Panc1 (cell line): ENCODE data around the gene MAGIX.
"Not testable (repeated sequence)": the region's sequence is repeated elsewhere in the genome, so short reads cannot be mapped to it uniquely, and the experiment has no call there.

Source experiments
- POLR2AphosphoS5 ChIP-seq: IDR thresholded peaks from 2 replicates; pipeline ENCODE4 v1.6.1; 2012; ENCODE audit warnings: mild to moderate bottlenecking, low read depth, low read length, moderate library complexity
- SIN3A ChIP-seq: IDR thresholded peaks from 2 replicates; pipeline ENCODE4 v1.6.1; 2012; ENCODE audit warnings: low read depth, mild to moderate bottlenecking, low read length, moderate library complexity, borderline replicate concordance; ENCODE audit not compliant: insufficient read depth
- TCF7L2 ChIP-seq: IDR thresholded peaks from 2 replicates; pipeline ENCODE4 v1.6.1; 2011; ENCODE audit warnings: mild to moderate bottlenecking, low read depth, low read length, inconsistent platforms
- TF ChIP-seq, protein P1 (sequence below): fragments of 450-650 bp; IDR thresholded peaks from 2 replicates; pipeline ENCODE4 v1.5.1; 2017; ENCODE audit warnings: mild to moderate bottlenecking
- TF ChIP-seq, protein P2 (sequence below), 2 experiments: IDR thresholded peaks; 2 replicates each; pipeline ENCODE4 v1.6.1; 2011 to 2012; ENCODE audit warnings: low read depth in 2 of 2, control low read depth in 1 of 2, low read length in 1 of 2, mild to moderate bottlenecking in 1 of 2, moderate library complexity in 1 of 2; ENCODE audit not compliant: insufficient read depth in 1 of 2

DNA sequence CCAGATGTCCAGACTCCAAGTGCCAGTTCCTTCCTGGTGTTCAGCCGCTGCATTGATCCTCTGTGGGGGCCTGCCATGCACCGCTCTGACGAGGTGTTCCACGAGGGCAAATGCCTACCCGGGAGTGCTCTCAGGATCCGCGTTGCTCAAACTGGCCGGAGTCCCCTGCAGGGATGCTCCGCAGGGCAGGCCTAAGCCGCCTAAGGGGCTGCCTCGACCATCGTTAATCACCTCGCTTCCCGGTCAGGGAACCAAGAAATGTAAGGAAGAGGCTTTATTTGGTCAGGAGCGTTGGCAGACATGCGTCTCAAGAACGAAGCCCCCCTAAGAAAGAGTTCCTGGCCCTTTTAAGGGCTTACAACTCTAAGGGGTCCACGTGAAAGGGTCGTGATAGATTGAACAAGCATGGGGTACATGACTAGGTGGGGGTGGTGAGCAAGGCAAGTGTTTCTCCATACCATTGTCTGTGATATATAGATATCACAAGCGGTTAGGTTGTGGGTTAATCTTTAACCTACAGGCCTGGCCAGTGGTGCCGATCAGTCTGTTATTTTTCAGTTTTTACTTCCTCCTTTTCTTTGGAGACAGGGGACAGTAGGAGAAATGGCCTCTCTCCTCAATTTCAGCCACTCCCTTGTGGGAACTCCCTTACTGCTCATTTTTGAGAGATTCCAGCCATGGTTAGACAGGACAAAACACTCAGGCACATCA lies 14.0 kb upstream of the MAGIX start:
- TF ChIP-seq SIN3A, POLR2AphosphoS5, TCF7L2: not testable (repeated sequence)
- TF ChIP-seq, protein P1, sequence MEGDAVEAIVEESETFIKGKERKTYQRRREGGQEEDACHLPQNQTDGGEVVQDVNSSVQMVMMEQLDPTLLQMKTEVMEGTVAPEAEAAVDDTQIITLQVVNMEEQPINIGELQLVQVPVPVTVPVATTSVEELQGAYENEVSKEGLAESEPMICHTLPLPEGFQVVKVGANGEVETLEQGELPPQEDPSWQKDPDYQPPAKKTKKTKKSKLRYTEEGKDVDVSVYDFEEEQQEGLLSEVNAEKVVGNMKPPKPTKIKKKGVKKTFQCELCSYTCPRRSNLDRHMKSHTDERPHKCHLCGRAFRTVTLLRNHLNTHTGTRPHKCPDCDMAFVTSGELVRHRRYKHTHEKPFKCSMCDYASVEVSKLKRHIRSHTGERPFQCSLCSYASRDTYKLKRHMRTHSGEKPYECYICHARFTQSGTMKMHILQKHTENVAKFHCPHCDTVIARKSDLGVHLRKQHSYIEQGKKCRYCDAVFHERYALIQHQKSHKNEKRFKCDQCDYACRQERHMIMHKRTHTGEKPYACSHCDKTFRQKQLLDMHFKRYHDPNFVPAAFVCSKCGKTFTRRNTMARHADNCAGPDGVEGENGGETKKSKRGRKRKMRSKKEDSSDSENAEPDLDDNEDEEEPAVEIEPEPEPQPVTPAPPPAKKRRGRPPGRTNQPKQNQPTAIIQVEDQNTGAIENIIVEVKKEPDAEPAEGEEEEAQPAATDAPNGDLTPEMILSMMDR = not testable (repeated sequence)
- TF ChIP-seq, protein P2, sequence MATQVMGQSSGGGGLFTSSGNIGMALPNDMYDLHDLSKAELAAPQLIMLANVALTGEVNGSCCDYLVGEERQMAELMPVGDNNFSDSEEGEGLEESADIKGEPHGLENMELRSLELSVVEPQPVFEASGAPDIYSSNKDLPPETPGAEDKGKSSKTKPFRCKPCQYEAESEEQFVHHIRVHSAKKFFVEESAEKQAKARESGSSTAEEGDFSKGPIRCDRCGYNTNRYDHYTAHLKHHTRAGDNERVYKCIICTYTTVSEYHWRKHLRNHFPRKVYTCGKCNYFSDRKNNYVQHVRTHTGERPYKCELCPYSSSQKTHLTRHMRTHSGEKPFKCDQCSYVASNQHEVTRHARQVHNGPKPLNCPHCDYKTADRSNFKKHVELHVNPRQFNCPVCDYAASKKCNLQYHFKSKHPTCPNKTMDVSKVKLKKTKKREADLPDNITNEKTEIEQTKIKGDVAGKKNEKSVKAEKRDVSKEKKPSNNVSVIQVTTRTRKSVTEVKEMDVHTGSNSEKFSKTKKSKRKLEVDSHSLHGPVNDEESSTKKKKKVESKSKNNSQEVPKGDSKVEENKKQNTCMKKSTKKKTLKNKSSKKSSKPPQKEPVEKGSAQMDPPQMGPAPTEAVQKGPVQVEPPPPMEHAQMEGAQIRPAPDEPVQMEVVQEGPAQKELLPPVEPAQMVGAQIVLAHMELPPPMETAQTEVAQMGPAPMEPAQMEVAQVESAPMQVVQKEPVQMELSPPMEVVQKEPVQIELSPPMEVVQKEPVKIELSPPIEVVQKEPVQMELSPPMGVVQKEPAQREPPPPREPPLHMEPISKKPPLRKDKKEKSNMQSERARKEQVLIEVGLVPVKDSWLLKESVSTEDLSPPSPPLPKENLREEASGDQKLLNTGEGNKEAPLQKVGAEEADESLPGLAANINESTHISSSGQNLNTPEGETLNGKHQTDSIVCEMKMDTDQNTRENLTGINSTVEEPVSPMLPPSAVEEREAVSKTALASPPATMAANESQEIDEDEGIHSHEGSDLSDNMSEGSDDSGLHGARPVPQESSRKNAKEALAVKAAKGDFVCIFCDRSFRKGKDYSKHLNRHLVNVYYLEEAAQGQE (IDR thresholded peaks at IDR 0.05; ENCODE audit: insufficient read depth in 1 of 2, low read depth in 2 of 2, low read length in 1 of 2) = not testable (repeated sequence)
